Cerebellar cortex (tissue), 1 donor: ENCODE data around the gene CACNA1D.

Source experiments
- DNase-seq: peaks from one replicate; pipeline ENCODE4 v3.0.0-alpha.2; 2015; ENCODE audit warnings: low spot score

Gene CACNA1D

GRCh38 chr3:53577506-53577905 is 83.1 kb downstream of the CACNA1D start:
- no peak for DNase-seq

DNA sequence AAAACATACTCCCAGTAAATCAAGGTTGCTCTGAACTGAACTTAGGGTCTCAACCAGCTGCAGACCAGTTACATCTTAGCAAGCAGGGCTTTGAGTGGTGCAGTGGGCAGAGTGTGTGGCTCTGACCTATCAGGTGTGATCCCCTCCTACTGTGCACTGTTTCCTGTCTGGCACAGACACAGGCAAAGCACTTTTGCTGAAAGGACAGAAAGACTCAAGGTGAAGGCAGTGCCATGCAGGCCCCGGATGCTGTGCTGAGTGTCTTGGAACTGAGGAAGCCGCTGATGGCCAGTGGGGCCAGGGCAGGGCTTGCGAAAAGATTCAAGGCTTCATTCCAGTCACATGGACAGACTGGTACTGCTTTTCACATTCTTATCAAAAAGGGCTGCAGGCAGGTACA is 85.2 kb downstream of the CACNA1D start:
- DNase-seq, result no peak

- no peak for DNase-seq
These were observed 87.3 kb downstream of the CACNA1D start for GRCh38 chr3:53581671-53582070.

- DNase-seq, result no peak
These were observed 88.8 kb downstream of the CACNA1D start for GRCh38 chr3:53583161-53583690.

GRCh38 chr3:53585049-53585448 is 90.6 kb downstream of the CACNA1D start:
- DNase-seq, result no peak

DNA sequence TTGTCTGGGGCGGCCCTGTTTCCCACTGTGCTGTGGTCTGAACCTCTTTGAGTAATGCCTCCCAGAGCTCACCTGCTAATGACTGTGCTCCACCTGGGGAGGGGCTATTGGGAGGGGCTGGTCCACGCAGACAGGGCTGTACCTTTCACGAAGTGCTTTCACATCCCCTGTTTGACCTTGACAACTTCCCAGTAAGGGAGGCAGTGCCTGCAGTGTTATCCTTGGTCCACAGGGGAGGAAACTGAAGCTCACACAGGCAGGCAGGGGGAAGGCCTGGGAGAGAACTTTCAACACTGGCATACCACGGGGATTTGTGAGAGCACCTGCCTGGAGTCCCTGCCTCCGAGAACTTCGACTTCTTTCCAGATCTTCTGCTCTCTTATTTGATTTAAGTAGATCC is 91.2 kb downstream of the CACNA1D start:
- DNase-seq, result no peak

- no peak for DNase-seq
These were observed 93.7 kb downstream of the CACNA1D start for GRCh38 chr3:53588122-53588521.

DNA sequence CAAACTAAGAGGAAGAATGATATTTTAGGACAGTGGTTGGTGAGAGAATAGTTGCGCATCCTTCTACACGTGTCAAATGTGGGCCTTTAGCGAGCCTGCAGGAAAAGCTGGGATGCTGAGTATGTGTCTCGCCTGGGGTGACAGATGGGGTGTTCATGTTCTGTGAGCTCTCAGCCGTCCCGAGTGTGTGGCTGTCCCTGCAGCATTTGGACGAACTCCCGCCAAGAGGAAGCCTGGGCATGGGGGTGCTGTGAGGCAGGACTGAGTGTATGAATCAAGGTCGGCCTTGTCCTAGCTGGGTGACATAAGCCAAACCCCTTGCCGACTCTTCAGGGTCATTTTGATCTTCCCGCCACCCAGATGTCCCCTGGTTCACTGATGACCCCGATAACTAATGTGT is 94.8 kb downstream of the CACNA1D start:
- DNase-seq, result peak; percentile 68

GRCh38 chr3:53589806-53590205 is 95.4 kb downstream of the CACNA1D start:
- DNase-seq, result no peak

GRCh38 chr3:53590606-53591005 is 96.2 kb downstream of the CACNA1D start:
- DNase-seq, result no peak

DNA sequence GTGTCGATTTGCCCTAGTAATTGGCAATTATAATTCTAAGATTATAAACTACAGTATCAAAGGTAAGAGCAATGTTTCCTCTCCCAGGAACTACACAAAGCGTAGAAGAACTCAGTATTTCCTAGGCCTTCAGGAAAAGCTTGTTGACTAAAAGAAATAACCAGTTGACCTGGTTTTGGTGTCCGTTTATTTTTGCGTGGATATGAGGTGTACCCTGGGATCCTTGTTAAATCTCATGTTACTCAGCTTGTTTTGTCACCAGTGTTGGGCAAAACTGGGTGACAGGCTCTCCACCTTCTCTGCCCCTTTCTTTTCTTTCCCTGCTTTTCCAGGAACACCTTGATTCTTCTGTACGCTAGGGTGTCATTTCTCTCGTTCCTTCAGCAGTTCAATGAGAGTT is 97.2 kb downstream of the CACNA1D start:
- no peak for DNase-seq

- no peak for DNase-seq
These were observed 98.5 kb downstream of the CACNA1D start for GRCh38 chr3:53592862-53593261.

- DNase-seq, result peak; percentile 24
These were observed 99.2 kb downstream of the CACNA1D start for GRCh38 chr3:53593611-53594010.

GRCh38 chr3:53594276-53594675 is 99.9 kb downstream of the CACNA1D start:
- no peak for DNase-seq

DNA sequence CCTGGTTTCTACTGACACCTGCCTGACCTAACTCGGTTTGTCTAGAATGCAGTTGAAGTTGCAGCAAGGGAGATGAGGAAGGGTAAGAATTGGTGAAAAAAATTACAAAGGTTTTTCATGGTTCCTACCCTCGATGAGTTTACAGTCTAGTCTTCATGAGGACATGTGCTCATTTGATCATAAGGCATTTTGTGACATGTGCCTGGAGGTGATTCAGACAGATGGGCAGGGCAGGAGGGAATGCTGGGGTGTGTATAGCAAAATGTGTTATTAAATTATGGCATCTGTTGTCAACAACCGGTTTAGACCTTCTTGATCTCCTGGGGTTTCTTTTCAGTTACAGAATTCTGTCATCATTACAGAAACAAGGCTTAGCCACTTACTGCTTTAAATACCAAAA is 101.2 kb downstream of the CACNA1D start:
- no peak for DNase-seq

GRCh38 chr3:53597136-53597915 is 102.9 kb downstream of the CACNA1D start:
- DNase-seq, result no peak

DNA sequence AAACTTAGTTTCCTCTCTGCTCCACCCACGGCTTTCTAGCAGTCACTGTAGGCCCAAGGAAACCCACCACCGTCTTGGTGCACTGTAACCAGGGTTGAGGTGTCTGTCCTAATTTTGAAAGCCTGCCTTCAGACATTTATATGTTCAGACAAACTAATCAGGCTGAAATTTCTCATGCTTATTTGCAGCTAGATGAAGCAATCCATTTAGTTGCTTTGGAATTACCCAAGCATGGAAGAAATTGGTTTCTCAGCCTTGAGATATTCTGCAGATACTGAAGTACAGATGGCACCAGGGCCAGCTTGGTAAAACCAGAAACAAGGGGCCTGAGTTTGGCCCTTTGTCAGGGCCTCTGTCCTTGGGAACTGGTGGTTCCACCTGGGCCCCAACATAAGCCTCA is 105.4 kb downstream of the CACNA1D start:
- no peak for DNase-seq

GRCh38 chr3:53602866-53603265 is 108.5 kb downstream of the CACNA1D start:
- DNase-seq, result no peak

GRCh38 chr3:53604232-53604631 is 109.8 kb downstream of the CACNA1D start:
- DNase-seq, result no peak

- DNase-seq, result no peak
These were observed 112.4 kb downstream of the CACNA1D start for GRCh38 chr3:53606793-53607192.

DNA sequence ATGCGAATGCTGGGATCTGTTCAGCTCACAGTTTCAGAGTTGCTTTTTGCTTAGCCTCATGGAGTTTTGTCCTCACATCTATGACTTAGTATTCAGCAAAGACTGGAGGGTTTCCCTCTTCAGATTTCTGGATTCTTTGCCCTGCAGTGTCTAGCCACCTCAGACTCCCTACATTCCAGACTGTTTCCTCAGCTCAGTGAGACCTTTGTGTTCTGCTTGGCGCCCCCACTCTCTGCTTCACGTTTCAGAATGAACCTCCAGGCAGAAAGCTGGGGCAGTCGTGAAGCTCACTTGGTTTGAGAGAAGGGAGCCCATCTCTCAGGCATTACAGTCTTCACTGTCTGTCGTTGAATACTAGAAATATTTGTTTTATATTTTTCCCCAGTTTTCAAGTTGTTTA is 118.1 kb downstream of the CACNA1D start:
- no peak for DNase-seq

DNA sequence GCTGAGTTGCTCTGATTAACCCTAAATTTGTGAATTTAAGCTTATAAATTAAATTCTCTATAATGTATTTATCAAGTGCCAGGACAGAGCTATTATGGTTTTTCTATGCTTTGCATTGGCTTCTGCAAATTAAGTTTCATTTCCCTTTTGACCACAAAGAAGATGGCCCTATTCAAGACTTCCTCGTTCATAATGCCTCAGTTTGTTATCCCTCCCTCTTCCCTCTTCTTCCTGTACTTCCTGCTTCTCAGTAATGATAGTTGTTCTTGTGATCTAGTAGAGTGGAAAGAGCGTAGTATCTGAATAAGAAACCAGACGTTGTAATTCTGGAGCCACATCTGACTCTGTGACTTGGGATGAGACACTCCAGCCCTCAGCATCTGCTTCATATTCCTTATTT is 118.7 kb downstream of the CACNA1D start:
- DNase-seq, result no peak

- DNase-seq, result no peak
These were observed 119.9 kb downstream of the CACNA1D start for GRCh38 chr3:53614307-53614706.

GRCh38 chr3:53616321-53616720 is 121.9 kb downstream of the CACNA1D start:
- DNase-seq, result no peak
